IPS DF 4.7 (cell line): ENCODE results near the gene OR6V1.

Source experiments
- DNase-seq: peaks from one replicate; pipeline ENCODE4 v3.0.0-alpha.2; 2013; ENCODE audit warnings: low spot score; ENCODE audit errors: extremely low read depth

OR6V1 gene

DNA sequence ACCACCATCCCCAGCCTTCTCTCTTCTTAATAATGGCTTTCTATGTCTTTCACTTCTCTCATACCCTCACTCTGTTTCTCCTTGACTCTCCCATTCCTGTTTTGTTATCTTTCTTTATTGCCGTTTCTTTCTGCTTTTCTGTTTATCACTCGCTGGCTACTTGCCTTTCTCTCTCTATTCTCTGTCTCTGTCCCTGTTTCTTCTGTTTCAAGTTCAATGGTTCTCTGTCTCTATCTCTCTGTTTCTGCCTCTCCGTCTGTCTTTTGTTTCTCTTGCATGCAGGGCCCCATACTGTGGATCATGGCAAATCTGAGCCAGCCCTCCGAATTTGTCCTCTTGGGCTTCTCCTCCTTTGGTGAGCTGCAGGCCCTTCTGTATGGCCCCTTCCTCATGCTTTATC lies at the start of gene OR6V1:
Gene OR6V1, plus strand, starts transcription at position 301 of the 400 bp plus-strand sequence. Its CDS starts 0 bp downstream, at position 301.
- DNase-seq = no peak

- DNase-seq = no peak
Observed at GRCh38 chr7:143002898-143003297, 49.2 kb upstream of the OR6V1 start.

- peak; percentile 16 for DNase-seq
Observed at GRCh38 chr7:143003393-143004051, 48.6 kb upstream of the OR6V1 start.

- DNase-seq = no peak
Observed at GRCh38 chr7:143005632-143006260, 46.4 kb upstream of the OR6V1 start.

DNA sequence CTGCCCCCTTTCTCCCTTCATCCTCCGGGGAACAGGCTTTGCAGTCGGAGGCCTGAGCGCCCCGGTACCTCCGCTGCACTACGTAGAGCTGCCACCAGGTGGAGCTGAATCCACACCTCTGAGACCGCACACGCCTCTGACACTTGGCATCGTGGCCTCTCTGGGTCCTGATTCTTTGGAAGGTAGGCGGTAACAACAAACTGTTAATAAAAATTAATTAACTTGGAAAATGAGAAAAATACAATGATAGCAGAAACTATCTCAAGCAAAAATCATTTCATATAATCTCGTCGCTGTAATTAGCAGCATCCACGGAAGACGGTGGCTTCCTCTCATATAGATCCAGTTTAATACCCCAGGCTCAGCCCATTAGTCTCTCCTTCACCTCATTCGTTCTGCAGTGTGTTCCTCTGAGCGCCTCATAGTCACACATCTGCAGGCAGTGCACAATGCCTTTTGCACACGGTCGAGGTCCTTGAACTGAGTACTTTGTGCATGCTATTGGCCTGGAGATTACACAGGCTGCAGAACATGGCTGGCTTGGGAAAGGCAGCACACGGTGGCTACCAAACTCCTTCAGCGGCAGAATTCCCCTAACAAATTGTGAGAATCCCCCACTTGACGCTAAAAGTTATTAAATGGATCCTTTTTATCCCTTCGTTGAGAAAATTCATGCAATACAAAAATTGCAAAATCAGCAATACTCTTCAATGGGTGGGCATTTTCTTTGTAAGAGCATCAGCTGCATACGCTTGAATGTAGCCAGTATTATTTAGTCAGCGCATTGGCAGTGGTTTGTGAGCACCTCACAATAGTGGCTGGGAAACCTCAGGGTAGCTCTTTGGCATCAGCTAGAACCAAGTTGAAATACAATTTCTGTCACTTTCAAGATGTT lies 43.9 kb upstream of the OR6V1 start:
- peak; percentile 62 for DNase-seq

- no peak for DNase-seq
Observed at GRCh38 chr7:143012001-143012400, 40.1 kb upstream of the OR6V1 start.

GRCh38 chr7:143012409-143012808 lies 39.7 kb upstream of the OR6V1 start:
- no peak for DNase-seq

- DNase-seq = no peak
Observed at GRCh38 chr7:143013473-143013872, 38.7 kb upstream of the OR6V1 start.

DNA sequence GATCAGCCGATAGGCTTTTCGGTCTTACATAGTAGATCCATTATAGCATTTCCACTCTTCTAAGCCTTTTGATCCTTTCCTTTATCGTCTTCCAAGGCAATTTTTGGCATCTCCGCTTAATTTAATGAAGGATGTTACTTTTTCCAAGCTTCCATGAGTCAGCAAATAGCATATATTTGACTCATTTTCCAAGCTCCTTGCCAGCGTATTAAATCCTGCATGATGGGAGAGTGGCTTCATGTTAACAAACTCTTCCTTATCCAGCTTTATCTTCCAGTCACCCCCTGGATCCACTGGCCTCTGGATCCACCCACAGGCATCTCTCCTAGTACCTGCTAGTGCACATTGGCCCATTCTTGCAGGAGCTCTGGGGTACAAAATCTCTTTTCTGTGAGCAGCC lies 38.2 kb upstream of the OR6V1 start:
- DNase-seq = no peak

GRCh38 chr7:143015084-143015483 lies 37.1 kb upstream of the OR6V1 start:
- DNase-seq = no peak

DNA sequence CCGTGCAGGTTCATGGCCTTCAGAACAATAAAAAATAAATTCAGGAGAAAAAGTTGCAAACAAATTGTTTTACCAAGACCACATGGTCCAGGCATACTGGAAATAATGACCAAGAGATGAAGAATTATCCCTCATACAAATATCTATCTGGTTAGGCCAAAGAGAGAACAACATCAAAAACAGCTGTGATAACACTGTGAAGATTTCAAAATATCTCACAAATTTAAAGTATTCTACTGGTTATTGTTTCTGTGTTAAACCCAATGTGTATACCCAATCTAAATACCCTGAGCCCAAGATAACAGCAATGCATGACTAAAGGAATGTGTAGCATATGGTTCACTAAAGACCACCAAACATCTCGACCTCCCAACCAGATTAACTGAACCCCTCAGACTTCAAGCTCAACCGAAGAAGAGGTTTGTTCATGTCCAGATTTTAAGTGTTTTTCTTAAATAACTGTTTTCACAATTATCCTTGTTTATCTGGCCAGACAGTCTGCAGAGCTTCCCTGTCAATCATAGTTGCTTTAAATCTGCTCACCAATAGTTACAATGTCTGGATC lies 36.1 kb upstream of the OR6V1 start:
- no peak for DNase-seq

DNA sequence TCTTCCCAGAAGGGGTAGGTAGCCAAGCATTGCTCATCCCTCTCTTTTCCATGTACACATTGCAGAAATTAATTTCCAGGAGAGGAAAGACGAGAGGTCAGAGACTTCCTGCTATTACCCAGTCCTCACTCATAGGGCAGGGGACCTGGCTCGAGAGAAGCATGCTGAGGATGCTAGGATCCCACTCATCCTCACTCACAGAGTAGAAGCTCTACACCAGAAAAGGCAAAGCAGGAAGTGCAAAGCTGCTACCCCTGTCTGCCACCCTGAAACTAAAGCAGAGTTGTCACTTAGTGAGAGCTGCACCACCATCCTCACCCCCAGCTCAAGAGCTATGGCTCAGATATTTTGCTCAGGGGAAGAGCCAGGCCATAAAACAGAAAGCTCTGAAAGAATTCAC lies 35.1 kb upstream of the OR6V1 start:
- no peak for DNase-seq

DNA sequence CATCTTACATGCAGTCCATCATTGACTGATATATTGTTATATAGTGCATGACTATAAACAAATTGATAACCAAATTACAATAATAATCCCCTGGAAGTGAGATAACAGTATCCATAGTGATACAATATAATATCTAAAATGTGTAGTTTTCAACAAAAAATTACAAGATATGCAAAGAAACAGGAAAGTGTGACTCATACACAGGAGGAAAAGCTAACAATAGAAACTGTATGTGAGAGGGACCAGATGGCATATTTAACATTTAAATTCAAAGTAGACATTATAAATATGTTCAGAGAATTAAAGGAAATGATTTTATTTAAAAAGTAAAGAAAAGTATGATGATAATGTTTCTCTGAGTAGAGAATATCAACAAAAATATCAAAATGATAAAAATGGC lies 33.2 kb upstream of the OR6V1 start:
- no peak for DNase-seq

DNA sequence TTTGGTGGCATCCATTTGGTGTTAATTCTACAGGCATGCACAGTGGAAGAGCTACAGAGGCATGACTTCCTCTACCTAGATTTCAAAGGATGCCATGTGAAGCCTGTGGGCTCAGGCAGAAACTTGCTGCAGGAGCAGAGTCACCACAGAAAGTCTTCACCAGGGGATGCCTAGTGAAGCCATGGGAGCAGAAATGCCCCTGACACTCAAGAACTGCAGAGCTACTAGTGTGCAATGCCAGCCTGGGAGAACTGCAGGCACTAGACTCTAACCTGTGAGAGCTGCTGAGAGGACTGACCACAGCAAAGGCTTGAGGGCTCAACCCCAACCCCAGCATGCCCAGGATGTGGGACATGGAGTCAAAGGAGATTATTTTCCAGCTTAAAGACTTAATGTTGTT lies 29.1 kb upstream of the OR6V1 start:
- DNase-seq = no peak

- DNase-seq = no peak
Observed at GRCh38 chr7:143025371-143025770, 26.8 kb upstream of the OR6V1 start.

DNA sequence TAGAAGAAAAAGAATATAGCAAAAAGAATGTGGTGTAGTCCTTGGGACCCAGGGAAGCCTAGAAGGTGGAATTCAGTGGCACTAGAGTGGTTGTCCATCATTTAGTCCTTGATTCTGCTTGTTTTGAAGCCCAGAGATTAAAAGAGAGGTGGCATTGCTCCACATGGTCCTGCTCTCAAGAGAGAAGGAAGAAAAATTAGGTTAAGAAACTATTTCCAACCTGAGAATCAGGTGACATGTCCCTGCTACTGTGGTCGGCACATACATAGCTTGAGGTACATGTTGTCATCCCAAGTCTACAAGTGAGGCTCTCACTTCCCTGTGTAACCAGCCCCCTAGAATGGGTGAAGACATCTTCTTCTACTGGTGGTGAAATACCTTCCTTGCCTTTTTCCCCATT lies 25.1 kb upstream of the OR6V1 start, which contains the start of gene OR9A2:
Gene OR9A2, minus strand, starts transcription at position 101 of the 400 bp plus-strand sequence. Its CDS starts 0 bp downstream, at position 101.
- DNase-seq = no peak

DNA sequence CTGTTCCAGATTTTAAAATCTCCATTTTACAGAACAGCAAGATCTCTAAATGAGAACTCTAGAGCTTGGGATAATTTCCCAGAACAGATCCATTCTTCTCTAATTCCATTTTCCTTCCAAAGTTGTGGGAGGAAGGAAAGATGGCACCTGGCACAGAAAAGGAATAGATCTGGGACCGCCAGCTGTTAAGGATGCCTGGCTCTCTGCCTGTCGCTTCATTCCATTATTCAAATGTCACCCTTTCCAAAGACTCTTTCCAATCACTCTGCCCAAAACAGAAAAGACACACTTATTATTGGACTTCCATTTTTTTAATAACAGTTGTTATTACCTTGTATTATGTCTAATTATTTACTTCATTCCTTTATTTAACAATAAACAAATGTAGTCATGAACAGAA lies 24.5 kb upstream of the OR6V1 start:
- DNase-seq = no peak

GRCh38 chr7:143038635-143039034 lies 13.5 kb upstream of the OR6V1 start:
- no peak for DNase-seq

- no peak for DNase-seq
Observed at GRCh38 chr7:143040209-143040715, 11.9 kb upstream of the OR6V1 start.

DNA sequence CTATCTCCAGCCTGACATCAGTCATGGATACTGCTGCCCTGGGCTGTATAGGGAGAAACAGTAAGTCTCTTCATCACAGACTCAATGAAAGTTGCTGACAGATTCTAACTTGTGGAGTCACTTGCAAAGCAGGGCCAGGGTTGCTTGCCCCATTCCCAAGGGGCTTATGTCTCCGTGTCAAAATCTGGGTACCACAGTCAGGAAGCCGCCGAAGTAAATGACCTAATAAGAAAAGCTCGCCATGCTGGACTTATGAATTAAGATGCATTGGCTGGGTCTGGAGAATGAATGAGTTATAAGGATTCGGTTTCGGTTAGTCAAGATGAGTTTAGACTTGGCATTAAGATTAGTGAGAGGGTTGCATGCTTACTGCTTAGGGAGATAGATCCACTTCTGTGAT lies 10.8 kb upstream of the OR6V1 start:
- DNase-seq = no peak

- DNase-seq = no peak
Observed at GRCh38 chr7:143042159-143042789, 9.9 kb upstream of the OR6V1 start.
